ENCODE data around the gene ATAD2B. TPM values are rescaled to one million over a fixed set of nuclear protein-coding genes. Genes with fewer than 3 reads are reported as not detected.
A peak's percentile ranks its signal among the peaks of the same experiment; 100 is the strongest.
"Not testable (repeated sequence)": the region's sequence is repeated elsewhere in the genome, so short reads cannot be mapped to it uniquely, and the experiment has no call there.

ATAD2B gene
- total RNA-seq: 10 to 100 TPM; 41.9 to 71.0 (median 53.1) TPM

DNA sequence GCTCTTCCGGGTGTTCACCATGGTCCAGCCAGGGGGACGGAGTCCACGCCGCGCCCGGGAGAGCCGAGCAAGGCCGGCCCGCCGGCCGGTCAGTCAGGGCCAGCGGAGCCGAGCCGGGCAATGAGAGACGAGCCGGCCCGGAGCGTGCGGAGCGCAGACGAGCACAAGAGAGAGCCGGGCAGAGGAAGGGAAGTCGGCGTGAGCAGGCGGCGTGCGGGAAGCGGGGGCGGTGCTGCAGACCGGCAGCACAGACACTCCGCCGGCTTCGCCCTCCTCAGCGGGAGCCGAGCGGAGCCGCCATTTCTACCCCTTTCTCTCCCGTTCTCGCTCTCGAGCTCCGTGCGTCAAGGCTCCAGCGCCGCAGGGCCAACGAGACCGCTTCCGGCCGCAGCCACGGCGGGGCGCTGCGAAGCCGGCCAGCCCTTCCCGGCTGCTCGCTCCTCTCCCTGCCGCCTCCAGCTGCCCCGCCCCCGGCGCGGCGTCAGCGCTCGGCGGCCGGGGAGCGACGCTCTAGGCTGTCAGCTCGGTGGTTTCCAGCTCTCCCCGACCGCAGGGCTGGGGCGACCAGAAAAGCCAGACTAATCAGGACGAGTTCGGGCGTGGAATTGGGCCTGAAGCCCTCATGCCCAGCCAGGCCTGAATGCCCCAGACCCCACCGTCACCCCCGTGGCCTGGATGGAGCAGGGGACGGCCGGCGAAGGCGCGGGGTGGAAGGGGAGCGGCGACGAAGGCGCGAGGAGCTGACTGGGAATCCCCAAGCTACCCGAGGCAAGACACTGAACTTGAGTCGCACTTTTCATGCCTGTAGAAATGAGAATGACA is at the start of gene ATAD2B:
ATAD2B (minus strand) TSS at position 374 of the 822 bp plus-strand sequence; CDS start at position 21, 353 bp downstream.
- Histone ChIP-seq H3K9me3 (no peaks in the 10 kb centered on the region), H3K4me3 (peak within 1 kb of the TSS; percentile 81 to 89 (median 84)), H3K27me3 (no peaks in the 10 kb centered on the region), H3K36me3 (no peaks in the 10 kb centered on the region), H3K4me1 (peaks cover 0 to 13% (median 6%) of the 10 kb centered on the region in 4 donors), H3K27ac (peak within 1 kb of the TSS; percentile 97 to 99 (median 98))
- peak; percentile 85 to 97 (median 96) for DNase-seq
- TF ChIP-seq POLR2A (IDR thresholded peaks at IDR 0.05) (peak; percentile 86 to 89), CTCF (IDR thresholded peaks at IDR 0.05) (peak; percentile 73 to 97 (median 92))

DNA sequence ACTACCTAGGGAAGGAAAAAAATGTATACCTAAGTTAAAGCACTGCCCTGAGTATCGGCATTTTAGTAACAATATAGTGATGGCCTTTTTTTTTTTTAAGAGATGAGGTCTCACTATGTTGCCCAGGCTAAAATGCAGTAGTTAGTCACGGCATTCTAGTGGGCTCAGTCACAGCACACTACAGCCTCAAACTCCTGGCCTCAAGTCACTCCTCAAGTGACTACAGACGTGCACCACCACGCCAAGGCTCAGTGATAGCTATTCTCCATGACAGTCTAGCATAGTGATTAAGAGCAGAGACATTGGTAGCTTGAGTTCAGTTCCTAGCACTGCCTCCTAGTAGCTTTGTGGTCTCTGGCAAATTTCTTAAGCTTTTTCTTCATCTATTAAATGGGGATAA is 40.9 kb upstream of the ATAD2B start:
- Histone ChIP-seq H3K27ac (no peak overlapping the region), H3K9me3 (no peaks in the 10 kb centered on the region), H3K27me3 (no peaks in the 10 kb centered on the region), H3K4me3 (no peak overlapping the region), H3K4me1 (no peaks in the 10 kb centered on the region), H3K36me3 (peaks cover 0 to 20% (median 0%) of the 10 kb centered on the region in 3 donors)
- TF ChIP-seq CTCF (IDR thresholded peaks at IDR 0.05) (no peak), POLR2A (IDR thresholded peaks at IDR 0.05) (no peak)
- no peak for DNase-seq

DNA sequence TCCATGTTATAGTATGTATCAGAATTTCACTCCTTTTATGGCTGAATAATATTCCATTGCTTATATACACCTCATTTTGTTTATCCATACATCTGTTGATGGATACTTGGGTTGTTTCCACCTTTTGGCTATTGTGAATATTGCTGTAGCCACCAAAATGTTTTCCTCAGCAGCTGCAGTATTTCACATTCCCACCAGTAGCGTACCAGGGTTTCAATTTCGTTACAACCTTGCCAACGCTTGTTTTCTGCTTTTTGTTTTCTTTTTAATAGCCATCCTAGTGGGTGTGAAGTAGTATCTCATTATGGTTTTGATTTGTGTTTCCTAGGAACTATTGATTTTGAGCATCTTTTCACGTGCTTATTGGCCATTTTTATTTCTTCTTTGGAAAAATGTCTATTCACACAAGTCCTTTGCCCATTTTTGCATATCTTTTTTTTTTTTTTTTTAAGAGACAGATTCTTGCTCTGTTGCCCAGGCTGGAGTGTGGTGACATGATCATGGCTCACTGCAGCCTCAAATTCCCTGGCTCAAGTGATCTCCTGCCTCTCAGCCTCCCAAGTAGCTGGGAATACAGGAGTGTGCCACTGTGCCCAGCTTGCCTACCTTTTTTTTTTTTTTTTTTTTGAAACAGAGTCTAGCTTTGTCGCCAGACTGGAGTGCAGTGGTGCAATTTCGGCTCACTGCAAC is 27.5 kb upstream of the ATAD2B start:
- Histone ChIP-seq H3K36me3 (peaks cover 0 to 8% (median 0%) of the 10 kb centered on the region in 3 donors), H3K4me1 (no peaks in the 10 kb centered on the region), H3K27me3 (no peaks in the 10 kb centered on the region), H3K27ac (no peak overlapping the region), H3K4me3 (no peak overlapping the region), H3K9me3 (no peaks in the 10 kb centered on the region)
- no peak for DNase-seq
- TF ChIP-seq CTCF (IDR thresholded peaks at IDR 0.05) (no peak), POLR2A (IDR thresholded peaks at IDR 0.05) (no peak)

DNA sequence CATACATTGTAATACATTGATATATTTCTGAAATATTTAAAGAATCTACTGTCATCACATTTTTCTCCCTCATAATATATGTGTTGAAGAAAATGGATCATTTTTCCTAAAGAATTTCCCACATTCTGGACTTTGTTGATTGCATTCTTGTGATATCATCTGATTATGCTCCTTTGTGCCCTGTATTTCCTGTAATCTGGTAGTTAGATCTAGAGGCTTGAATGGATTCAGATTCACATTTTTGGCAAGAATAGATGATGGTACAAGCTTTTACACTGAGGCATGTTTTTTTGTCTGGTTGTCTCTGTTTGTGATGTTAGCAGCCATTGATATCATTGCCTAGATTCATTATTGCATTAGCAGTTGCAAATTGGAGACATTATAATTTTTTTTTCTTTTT is 26.7 kb upstream of the ATAD2B start:
- H3K9me3 ChIP-seq: no peaks in the 10 kb centered on the region
- H3K36me3 ChIP-seq: no peaks in the 10 kb centered on the region
- no peak overlapping the region for H3K27ac ChIP-seq
- H3K4me1 ChIP-seq: no peaks in the 10 kb centered on the region
- TF ChIP-seq POLR2A (IDR thresholded peaks at IDR 0.05) (no peak), CTCF (IDR thresholded peaks at IDR 0.05) (no peak)
- no peak for DNase-seq
- no peaks in the 10 kb centered on the region for H3K27me3 ChIP-seq
- H3K4me3 ChIP-seq: no peak overlapping the region

GRCh38 chr2:23952558-23952957 is 25.6 kb upstream of the ATAD2B start:
- H3K4me3 ChIP-seq, H3K4me1 ChIP-seq, H3K27ac ChIP-seq, H3K9me3 ChIP-seq, DNase-seq, H3K27me3 ChIP-seq, H3K36me3 ChIP-seq: not testable (repeated sequence)

- Histone ChIP-seq H3K36me3 (no peaks in the 10 kb centered on the region), H3K9me3 (no peaks in the 10 kb centered on the region), H3K27me3 (no peaks in the 10 kb centered on the region), H3K4me3 (no peak overlapping the region), H3K27ac (no peak overlapping the region), H3K4me1 (peaks cover 0 to 13% (median 0%) of the 10 kb centered on the region in 4 donors)
- no peak for TF ChIP-seq CTCF (IDR thresholded peaks at IDR 0.05)
- TF ChIP-seq POLR2A (IDR thresholded peaks at IDR 0.05): no peak
- no peak for DNase-seq
Observed at GRCh38 chr2:23947350-23947749, 20.4 kb upstream of the ATAD2B start.
